Raji (cell line): ENCODE results near the gene TKFC.

Experiments used
- POLR2A ChIP-seq: IDR thresholded peaks from 2 replicates; pipeline ENCODE4 v1.6.1; 2011; ENCODE audit warnings: low read depth, low read length, control low read depth; ENCODE audit not compliant: insufficient read depth

TKFC gene

DNA sequence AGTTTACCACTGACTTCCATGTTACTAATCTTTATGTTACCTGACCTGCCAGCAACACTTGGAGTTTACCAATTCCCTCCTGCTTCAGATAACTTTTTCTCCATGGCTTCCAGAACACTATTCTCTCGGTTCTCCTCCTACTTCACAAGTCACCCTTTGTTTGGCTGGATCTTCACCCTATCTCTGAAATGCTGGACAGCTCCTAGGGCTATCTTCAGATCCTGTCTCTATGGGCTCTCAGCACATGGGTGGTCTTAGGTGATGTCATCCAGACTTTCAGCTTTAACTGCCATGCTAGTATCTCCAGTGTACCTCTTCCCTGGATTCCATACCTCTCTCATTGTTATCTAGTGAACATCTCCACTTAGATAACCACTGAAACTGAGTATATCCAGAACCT, 25.7 kb upstream of the TKFC start:
- TF ChIP-seq POLR2A = no peak

DNA sequence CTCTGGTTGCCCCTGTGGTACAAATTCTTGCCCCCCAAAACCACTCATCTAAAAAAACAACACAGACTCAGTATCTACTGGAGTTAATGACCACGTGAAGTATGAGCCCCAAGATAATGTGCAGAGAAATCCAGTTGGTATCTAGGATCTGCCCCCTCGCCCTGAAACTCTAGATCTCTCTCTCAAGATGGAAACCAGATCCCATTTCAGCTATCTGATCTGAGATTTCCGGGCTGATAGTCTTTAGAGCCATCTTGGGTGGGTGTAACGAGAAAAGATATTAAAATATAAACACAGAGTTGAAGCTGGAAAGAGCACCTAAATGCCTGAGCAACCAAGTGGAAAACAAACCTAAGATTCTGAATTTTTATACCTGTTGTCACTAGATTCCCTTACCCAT, 23.9 kb upstream of the TKFC start:
- TF ChIP-seq POLR2A = no peak

DNA sequence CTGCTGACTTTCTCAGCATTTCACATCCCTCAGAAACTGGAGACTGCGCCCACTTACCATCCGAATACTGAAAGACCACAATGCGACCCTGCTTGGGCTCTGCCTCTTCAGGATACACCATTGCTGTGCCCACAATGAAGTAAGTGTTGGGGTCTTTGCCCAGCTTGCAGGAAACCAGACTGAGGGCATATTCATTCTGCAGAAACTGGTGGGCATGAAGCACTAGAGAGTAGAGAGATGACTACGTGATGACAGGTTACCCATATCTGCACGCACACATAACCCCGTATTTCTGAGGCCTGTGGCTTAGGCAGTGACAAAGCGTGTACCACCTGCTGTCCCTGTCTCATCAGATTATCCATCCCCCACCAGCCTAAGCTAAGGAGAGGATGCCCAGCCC, 23.3 kb upstream of the TKFC start:
- no peak for TF ChIP-seq POLR2A

DNA sequence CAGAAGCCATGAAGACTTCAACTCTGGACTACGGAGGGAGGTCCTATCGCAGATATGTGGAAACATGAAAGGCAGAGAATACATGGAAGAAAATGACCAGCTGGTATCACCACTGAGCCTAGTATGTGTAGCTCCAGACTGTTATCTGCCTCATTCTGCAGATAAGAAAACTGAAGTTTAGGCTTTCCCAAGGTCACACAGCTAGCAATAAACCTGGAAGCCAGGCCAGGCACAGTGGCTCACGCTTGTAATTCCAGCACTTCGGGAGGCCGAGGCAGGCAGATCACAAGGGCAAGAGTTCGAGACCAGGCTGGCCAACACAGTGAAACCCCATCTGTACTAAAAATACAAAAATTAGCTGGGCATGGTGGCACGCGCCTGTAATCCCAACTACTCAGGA, 22.3 kb upstream of the TKFC start:
- TF ChIP-seq POLR2A = no peak

DNA sequence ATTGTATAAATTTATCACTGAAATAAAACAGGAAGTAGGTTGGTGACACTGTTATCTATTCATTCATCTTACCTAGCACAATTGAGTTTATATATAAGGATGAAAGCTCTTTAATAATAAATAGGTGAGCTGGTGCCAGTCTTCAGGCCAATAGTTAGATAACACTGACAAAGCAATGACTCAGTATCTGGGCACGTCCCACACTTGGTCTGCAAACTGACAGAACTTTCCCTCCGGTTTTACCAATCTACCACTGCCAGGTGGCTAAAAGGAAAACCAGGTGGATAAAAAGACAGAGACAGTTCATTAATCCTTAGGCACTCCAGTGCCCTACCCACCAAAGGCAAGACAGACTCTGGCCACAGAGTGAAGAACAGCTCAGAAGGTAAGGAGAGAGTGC, 17.8 kb upstream of the TKFC start:
- TF ChIP-seq POLR2A = no peak

GRCh38 chr11:61325649-61326414, 7.2 kb upstream of the TKFC start:
- no peak for TF ChIP-seq POLR2A

GRCh38 chr11:61327669-61328071, 5.4 kb upstream of the TKFC start:
- TF ChIP-seq POLR2A = no peak

DNA sequence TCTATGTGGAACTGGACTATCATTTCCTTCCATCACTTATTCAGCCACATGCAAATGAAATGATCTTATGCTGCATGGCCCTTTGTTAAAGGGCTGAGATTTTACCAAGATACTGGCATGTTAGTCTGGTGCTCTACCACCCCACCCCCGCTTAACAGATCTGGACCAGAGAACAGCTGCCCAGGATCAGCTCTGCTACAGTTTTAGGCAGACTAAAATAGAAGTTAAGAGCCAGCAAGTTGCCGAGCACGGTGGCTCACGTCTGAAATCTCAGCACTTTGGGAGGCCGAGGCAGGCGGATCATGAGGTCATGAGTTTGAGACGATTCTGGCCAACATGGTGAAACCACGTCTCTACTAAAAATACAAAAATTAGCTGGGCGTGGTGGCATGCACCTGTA, 4.7 kb upstream of the TKFC start:
- TF ChIP-seq POLR2A = no peak

- TF ChIP-seq POLR2A = no peak
Observed at GRCh38 chr11:61329871-61330270, 3.2 kb upstream of the TKFC start.

DNA sequence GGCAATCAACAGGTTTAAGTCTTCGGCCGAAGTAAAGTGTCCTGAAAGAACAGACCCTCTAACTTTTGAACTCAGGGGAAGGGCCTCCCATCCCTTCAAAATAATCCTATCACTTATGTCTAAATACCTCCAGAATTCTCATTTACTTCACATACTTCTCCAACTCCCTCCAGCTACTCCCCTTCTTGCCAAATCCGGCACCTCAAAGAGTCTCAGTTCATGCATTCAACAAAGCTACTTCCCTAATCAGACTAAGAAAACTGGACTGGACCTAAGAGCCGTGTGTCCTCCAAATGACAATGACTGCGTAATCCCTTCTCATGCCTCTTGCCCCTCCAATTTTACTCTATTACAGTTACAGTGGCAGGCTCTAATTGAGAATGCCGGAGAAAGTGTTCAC, 1.4 kb upstream of the TKFC start:
- no peak for TF ChIP-seq POLR2A

- no peak for TF ChIP-seq POLR2A
Observed at GRCh38 chr11:61332281-61332796, 689 bp upstream of the TKFC start.

GRCh38 chr11:61333550-61334433, 764 bp downstream of the TKFC start:
- TF ChIP-seq POLR2A = no peak

GRCh38 chr11:61334434-61335354, 1.7 kb downstream of the TKFC start:
- TF ChIP-seq POLR2A = peak; percentile 24; the same call in 1 of the 2 replicates

DNA sequence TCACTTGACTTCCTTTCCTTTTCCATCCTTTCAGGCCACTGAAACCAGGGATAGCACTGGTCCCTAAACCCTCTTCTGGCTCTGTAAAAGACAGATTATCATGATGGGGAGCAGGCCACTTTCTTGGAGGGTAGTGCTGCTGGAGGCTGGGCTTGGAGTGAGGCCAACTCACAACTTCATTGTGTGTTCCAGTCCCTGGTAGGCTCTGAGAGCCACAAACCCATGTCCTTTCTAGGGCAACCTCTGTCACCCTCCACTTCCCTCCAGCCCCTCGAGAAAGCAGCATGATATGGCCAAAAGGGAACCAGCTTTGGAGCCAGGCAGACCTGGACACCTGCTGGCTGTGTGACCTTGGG, 2.3 kb downstream of the TKFC start:
- no peak for TF ChIP-seq POLR2A
